Tibial nerve (tissue), 4 donors: ENCODE data around the gene DAB2. TPM values are rescaled to one million over a fixed set of nuclear protein-coding genes. Genes with fewer than 3 reads are reported as not detected.
A peak's percentile ranks its signal among the peaks of the same experiment; 100 is the strongest.

ENCODE experiments used
- DNase-seq, 2 donors: peaks; one replicate each; pipeline ENCODE4 v3.0.0-alpha.2; 2019; ENCODE audit warnings: low spot score in 2 of 2
- H3K27ac ChIP-seq, 4 donors: fragments of 200-600 bp; sonication (generic) in 3 of 4; one replicate each; pipeline ENCODE4 v1.5.1; 2017 to 2019; ENCODE audit warnings: mild to moderate bottlenecking in 1 of 4
- H3K27me3 ChIP-seq, 2 donors: fragments of 200-600 bp; sonication (generic) in 1 of 2; one replicate each; pipeline versions ENCODE4 v1.5.1 to v1.6.0; 2017 to 2019
- H3K36me3 ChIP-seq, 3 donors: fragments of 200-600 bp; sonication (generic); one replicate each; pipeline ENCODE4 v1.5.1; 2018 to 2019
- H3K4me1 ChIP-seq, 4 donors: fragments of 200-600 bp; sonication (generic) in 3 of 4; one replicate each; pipeline ENCODE4 v1.5.1; 2017 to 2019
- H3K4me3 ChIP-seq, 4 donors: fragments of 200-600 bp; sonication (generic) in 3 of 4; one replicate each; pipeline ENCODE4 v1.5.1; 2017 to 2019; ENCODE audit warnings: mild to moderate bottlenecking in 1 of 4, moderate library complexity in 1 of 4
- H3K9me3 ChIP-seq, 4 donors: fragments of 200-600 bp; sonication (generic) in 3 of 4; one replicate each; pipeline ENCODE4 v1.5.1; 2017 to 2019
- CTCF ChIP-seq, 5 experiments: fragments of 200-600 bp in 3 of 5; fragments of 450-650 bp in 2 of 5; sonication (generic) in 3 of 5; IDR thresholded peaks; one replicate each; pipeline ENCODE4 v1.5.1; 2016 to 2019; ENCODE audit warnings: antibody characterized with exemption in 5 of 5, mild to moderate bottlenecking in 3 of 5, moderate library complexity in 2 of 5
- EP300 ChIP-seq, 2 donors: sonication (generic); formaldehyde crosslinking; IDR thresholded peaks; one replicate each; pipeline ENCODE4 v1.6.1; 2017; ENCODE audit warnings: antibody characterized with exemption in 2 of 2, mild to moderate bottlenecking in 1 of 2
- POLR2A ChIP-seq, 2 donors: fragments of 450-650 bp; IDR thresholded peaks; one replicate each; pipeline ENCODE4 v1.6.1; 2017; ENCODE audit warnings: antibody characterized with exemption in 2 of 2, mild to moderate bottlenecking in 2 of 2, moderate library complexity in 2 of 2
- WGBS, 2 donors: methylation state at CpG; one replicate each; pipeline ENCODE4 v1.1.5; 2018; 5-methylcytosine and 5-hydroxymethylcytosine counted together
- total RNA-seq, 4 donors: library from RNA; depleted of rRNA; stranded (reverse); fragments of >200 nt; gene quantifications; one replicate each; pipeline ENCODE4 v1.1.0, GENCODE V29; 2016

DAB2 gene
- total RNA-seq, 4 donors from 2014 or later: 73.6 to 144 (median 115) TPM

- Histone ChIP-seq H3K4me3 (no peak overlapping the region), H3K27me3 (no peaks in the 10 kb centered on the region), H3K9me3 (no peaks in the 10 kb centered on the region), H3K4me1 (peaks cover 0 to 70% (median 23%) of the 10 kb centered on the region in 4 donors), H3K27ac (peak overlapping the region; percentile 61 to 91 (median 70)), H3K36me3 (no peaks in the 10 kb centered on the region)
- 59 to 77% methylated on average over 1 of the region's 1 CpG for WGBS, 2 donors
- no peak for TF ChIP-seq CTCF (IDR thresholded peaks at IDR 0.05)
- TF ChIP-seq EP300 (IDR thresholded peaks at IDR 0.05): peak; percentile 47 to 89
- DNase-seq: peak in 1 of 2 donors; percentile 66
These were observed 25.4 kb downstream of the DAB2 start for GRCh38 chr5:39399135-39400036.

GRCh38 chr5:39396843-39397242, 27.9 kb downstream of the DAB2 start:
- Histone ChIP-seq H3K36me3 (peaks cover 0 to 21% (median 0%) of the 10 kb centered on the region in 3 donors), H3K27me3 (no peaks in the 10 kb centered on the region), H3K4me1 (peaks cover 0 to 60% (median 23%) of the 10 kb centered on the region in 4 donors), H3K9me3 (no peaks in the 10 kb centered on the region), H3K27ac (peak overlapping the region in 2 of 4 donors; percentile 29 to 66), H3K4me3 (no peak overlapping the region)
- TF ChIP-seq POLR2A (IDR thresholded peaks at IDR 0.05) (no peak), CTCF (IDR thresholded peaks at IDR 0.05) (no peak), EP300 (IDR thresholded peaks at IDR 0.05) (no peak)
- 92% methylated on average over 3 of the region's 3 CpGs for WGBS, 2 donors
- DNase-seq: no peak

GRCh38 chr5:39395521-39395920, 29.3 kb downstream of the DAB2 start:
- no peak for DNase-seq
- Histone ChIP-seq H3K4me1 (peaks cover 0 to 46% (median 15%) of the 10 kb centered on the region in 4 donors), H3K27ac (peak overlapping the region in 1 of 4 donors; percentile 3)

GRCh38 chr5:39394946-39395345, 29.8 kb downstream of the DAB2 start:
- no peak for TF ChIP-seq POLR2A (IDR thresholded peaks at IDR 0.05)
- TF ChIP-seq EP300 (IDR thresholded peaks at IDR 0.05): peak in 1 of 2 donors; percentile 40
- DNase-seq: no peak
- no peak overlapping the region for H3K4me3 ChIP-seq
- 30 to 48% methylated on average over 3 of the region's 3 CpGs for WGBS, 2 donors
- no peaks in the 10 kb centered on the region for H3K9me3 ChIP-seq
- peaks cover 0 to 41% (median 12%) of the 10 kb centered on the region in 4 donors for H3K4me1 ChIP-seq
- peaks cover 0 to 21% (median 0%) of the 10 kb centered on the region in 3 donors for H3K36me3 ChIP-seq
- peak overlapping the region in 1 of 4 donors; percentile 3 for H3K27ac ChIP-seq
- no peaks in the 10 kb centered on the region for H3K27me3 ChIP-seq

More at GRCh38 chr5:39395521-39395920, 29.3 kb downstream of the DAB2 start:
- Histone ChIP-seq H3K36me3 (peaks cover 0 to 21% (median 0%) of the 10 kb centered on the region in 3 donors), H3K9me3 (no peaks in the 10 kb centered on the region), H3K27me3 (no peaks in the 10 kb centered on the region), H3K4me3 (no peak overlapping the region)
- TF ChIP-seq CTCF (IDR thresholded peaks at IDR 0.05) (no peak), POLR2A (IDR thresholded peaks at IDR 0.05) (no peak), EP300 (IDR thresholded peaks at IDR 0.05) (no peak)

- TF ChIP-seq POLR2A (IDR thresholded peaks at IDR 0.05): no peak
- WGBS, 2 donors: 90 to 92% methylated on average over 3 of the region's 3 CpGs
- H3K4me1 ChIP-seq: peaks cover 0 to 8% (median 2%) of the 10 kb centered on the region in 4 donors
- no peaks in the 10 kb centered on the region for H3K27me3 ChIP-seq
- H3K4me3 ChIP-seq: no peak overlapping the region
- no peak overlapping the region for H3K27ac ChIP-seq
- no peak for DNase-seq
- no peaks in the 10 kb centered on the region for H3K9me3 ChIP-seq
- peaks cover 0 to 46% (median 0%) of the 10 kb centered on the region in 3 donors for H3K36me3 ChIP-seq
These were observed 33.8 kb downstream of the DAB2 start for GRCh38 chr5:39390945-39391344.

- H3K27me3 ChIP-seq: no peaks in the 10 kb centered on the region
- DNase-seq: no peak
- H3K4me3 ChIP-seq: no peak overlapping the region
- no peaks in the 10 kb centered on the region for H3K4me1 ChIP-seq
- H3K27ac ChIP-seq: no peak overlapping the region
- no peaks in the 10 kb centered on the region for H3K9me3 ChIP-seq
- TF ChIP-seq POLR2A (IDR thresholded peaks at IDR 0.05) (no peak), EP300 (IDR thresholded peaks at IDR 0.05) (no peak), CTCF (IDR thresholded peaks at IDR 0.05) (no peak)
- peaks cover 0 to 43% (median 0%) of the 10 kb centered on the region in 3 donors for H3K36me3 ChIP-seq
- WGBS, 2 donors: 90 to 94% methylated on average over 2 of the region's 2 CpGs
These were observed 37.5 kb downstream of the DAB2 start for GRCh38 chr5:39387293-39387692.
